Activated CD4-positive, alpha-beta T cell treated with anti-CD3 and anti-CD28 coated beads, Interleukin-2, amount 10 ng/mL, durations not matched to agents 7 days and 5 days (primary cell): Measurements from ENCODE around the gene COMMD1. TPM values are rescaled to one million over a fixed set of nuclear protein-coding genes. Genes with fewer than 3 reads are reported as not detected.
A peak's percentile ranks its signal among the peaks of the same experiment; 100 is the strongest.
"Not testable (repeated sequence)": the region's sequence is repeated elsewhere in the genome, so short reads cannot be mapped to it uniquely, and the experiment has no call there.

ENCODE experiments used
- CTCF ChIA-PET: fragments of 350-600 bp; sonication (Branson Sonifier 250); formaldehyde crosslinking; loops from one replicate; lab custom pipeline; 2021; ENCODE audit warnings: antibody characterized with exemption; lab: Charles Lee
- POLR2A ChIA-PET: fragments of 350-600 bp; sonication (Branson Sonifier 250); formaldehyde crosslinking; loops from one replicate; lab custom pipeline; 2021; ENCODE audit warnings: antibody characterized with exemption; lab: Charles Lee
- DNase-seq: peaks from one replicate; pipeline ENCODE4 v3.0.0-alpha.2; 2020
- H3K27ac Mint-ChIP-seq: one replicate; pipeline ENCODE4 v1.8.0; 2021; ENCODE audit warnings: mild to moderate bottlenecking, moderate library complexity, mixed read lengths
- H3K27me3 Mint-ChIP-seq: one replicate; pipeline ENCODE4 v1.8.0; 2021; ENCODE audit warnings: mixed read lengths
- H3K36me3 Mint-ChIP-seq: one replicate; pipeline ENCODE4 v1.8.0; 2021; ENCODE audit warnings: low read depth, mixed read lengths
- H3K4me1 Mint-ChIP-seq: one replicate; pipeline ENCODE4 v1.8.0; 2021; ENCODE audit warnings: mixed read lengths
- H3K4me3 Mint-ChIP-seq: one replicate; pipeline ENCODE4 v1.8.0; 2021; ENCODE audit warnings: mild to moderate bottlenecking, moderate library complexity, mixed read lengths
- H3K9me3 Mint-ChIP-seq: one replicate; pipeline ENCODE4 v1.8.0; 2021; ENCODE audit warnings: mixed read lengths
- total RNA-seq, 2 experiments: library from RNA; stranded (reverse); gene quantifications; one replicate each; pipeline ENCODE4 v1.2.3, GENCODE V29; 2021

The COMMD1 gene
- total RNA-seq, 2 experiments from 2014 or later: 29.1 to 30.6 TPM

DNA sequence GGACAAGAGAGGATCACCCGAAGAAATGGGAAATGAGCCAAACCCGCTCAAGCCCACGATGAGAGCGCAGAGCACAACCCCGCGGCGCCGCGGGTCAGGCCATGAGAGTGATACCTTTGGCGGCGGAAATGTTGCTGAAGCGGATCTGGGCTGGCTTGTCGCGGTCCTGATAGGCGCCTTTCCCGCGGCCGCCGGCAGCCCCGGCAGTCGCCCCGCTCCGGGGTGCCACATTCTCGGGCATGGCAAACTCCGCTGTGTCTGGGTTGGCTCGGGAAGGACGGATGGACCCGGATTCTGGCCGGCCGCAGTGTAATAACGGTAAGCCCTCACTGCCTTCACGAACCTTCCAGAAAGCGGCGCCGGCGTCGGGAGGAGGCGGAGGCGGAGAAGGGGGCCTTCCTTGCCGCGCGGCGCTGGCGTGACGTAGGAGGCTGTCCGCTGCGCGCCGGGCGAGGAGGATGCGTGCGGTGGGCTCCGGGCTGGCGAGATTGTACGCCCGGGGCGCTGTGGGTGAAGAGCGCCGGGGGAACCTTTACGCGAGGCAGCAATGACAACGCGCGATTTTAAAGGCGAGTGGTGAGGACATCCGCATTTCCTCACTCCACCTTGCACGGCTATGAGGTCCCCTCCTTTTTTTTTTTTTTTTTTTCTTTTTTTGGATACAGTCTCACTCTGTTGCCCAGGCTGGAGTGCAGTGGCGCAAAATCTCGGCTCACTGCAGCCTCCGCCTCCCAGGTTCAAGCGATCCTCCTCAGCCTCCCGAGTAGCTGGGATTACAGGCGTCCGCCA is 17.0 kb upstream of the COMMD1 start, which contains the start of gene CCT4:
Gene CCT4, minus strand, starts transcription at position 390 of the 789 bp plus-strand sequence. Its CDS starts 149 bp downstream, at position 241.
- CTCF ChIA-PET: no interaction called here
- Mint-ChIP-seq H3K4me3 (peak within 1 kb of the TSS; percentile 97), H3K9me3 (no peaks in the 10 kb centered on the region), H3K27me3 (no peaks in the 10 kb centered on the region), H3K27ac (peak within 1 kb of the TSS; percentile 99), H3K36me3 (peaks cover 24% of the 10 kb centered on the region), H3K4me1 (peaks cover 25% of the 10 kb centered on the region)
- POLR2A ChIA-PET: no interaction called here
- DNase-seq: peak; percentile 88

DNA sequence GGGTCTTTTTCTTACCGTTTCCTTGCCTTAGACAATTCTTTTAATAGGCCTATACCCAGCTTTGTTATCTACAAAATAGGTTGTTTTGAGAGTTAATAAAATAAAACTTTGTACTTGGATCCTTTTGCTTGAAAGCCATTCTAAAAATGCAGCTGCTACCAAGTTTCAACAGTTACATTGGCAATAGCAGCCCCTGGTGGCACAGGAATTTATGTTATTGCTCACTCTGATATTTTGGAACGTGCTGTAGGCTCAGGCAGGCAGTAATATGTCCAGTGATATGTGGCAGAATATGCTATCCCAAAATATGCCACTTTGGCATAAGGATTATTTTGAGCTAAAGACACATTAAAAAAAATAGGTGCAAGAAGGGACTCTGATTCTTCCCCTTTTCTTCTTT is 6.7 kb upstream of the COMMD1 start:
- Mint-ChIP-seq H3K9me3 (no peaks in the 10 kb centered on the region), H3K4me1 (no peaks in the 10 kb centered on the region), H3K27me3 (no peaks in the 10 kb centered on the region), H3K4me3 (no peak overlapping the region), H3K27ac (no peak overlapping the region), H3K36me3 (no peaks in the 10 kb centered on the region)
- POLR2A ChIA-PET: no interaction called here
- DNase-seq: peak; percentile 30
- CTCF ChIA-PET: no interaction called here

DNA sequence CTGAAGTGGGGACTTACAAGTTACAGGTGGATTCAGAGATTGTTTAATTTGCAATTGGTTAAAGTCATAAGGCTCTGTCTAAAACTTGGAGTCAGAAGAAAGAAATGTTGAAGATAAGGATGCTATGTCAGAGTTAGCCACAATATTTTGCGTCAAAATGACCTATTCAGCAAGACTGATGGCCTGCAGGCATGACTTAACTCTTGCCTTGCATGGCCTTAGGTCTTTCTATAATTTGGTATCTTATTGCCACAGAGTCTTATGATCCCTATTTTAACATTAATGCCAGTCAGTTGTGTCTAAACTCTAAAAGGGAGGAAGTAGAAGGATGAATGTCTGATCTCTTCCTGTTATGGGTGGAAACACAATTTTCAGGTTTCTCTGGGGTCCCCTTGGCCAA is 5.2 kb upstream of the COMMD1 start:
- H3K9me3 Mint-ChIP-seq: no peaks in the 10 kb centered on the region

DNA sequence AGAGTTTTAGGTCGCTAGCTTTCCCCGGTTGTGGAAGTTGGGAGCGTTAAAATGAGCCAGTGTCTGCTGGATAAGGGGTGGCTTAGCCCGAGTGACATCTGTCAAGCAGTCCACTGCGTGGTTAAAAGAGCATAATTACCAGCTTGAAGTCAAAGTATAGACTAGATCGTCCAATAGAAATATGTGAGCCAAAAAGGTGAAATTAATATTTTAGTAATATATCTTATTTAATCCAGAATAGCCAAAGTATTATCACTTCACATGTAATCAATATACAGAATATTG is 654 bp downstream of the COMMD1 start:
- H3K27me3 Mint-ChIP-seq: no peaks in the 10 kb centered on the region
- H3K4me1 Mint-ChIP-seq: peaks cover 23% of the 10 kb centered on the region
- CTCF ChIA-PET: interaction anchor here (0.5 kb wide), 1 partner anchor 551 kb away, joined by 3 read pairs; no protein-coding TSS in a partner anchor
- no peaks in the 10 kb centered on the region for H3K36me3 Mint-ChIP-seq
- no peaks in the 10 kb centered on the region for H3K9me3 Mint-ChIP-seq
- H3K4me3 Mint-ChIP-seq: peak overlapping the region; percentile 96
- POLR2A ChIA-PET: no interaction called here
- no peak for DNase-seq
- H3K27ac Mint-ChIP-seq: peak overlapping the region; percentile 89

More for the DNA sequence above, 5.2 kb upstream of the COMMD1 start:
- Mint-ChIP-seq H3K36me3 (no peaks in the 10 kb centered on the region), H3K27ac (no peak overlapping the region), H3K27me3 (no peaks in the 10 kb centered on the region), H3K4me1 (peaks cover 8% of the 10 kb centered on the region), H3K4me3 (no peak overlapping the region)
- DNase-seq: no peak
- ChIA-PET CTCF (no interaction called here), POLR2A (no interaction called here)

DNA sequence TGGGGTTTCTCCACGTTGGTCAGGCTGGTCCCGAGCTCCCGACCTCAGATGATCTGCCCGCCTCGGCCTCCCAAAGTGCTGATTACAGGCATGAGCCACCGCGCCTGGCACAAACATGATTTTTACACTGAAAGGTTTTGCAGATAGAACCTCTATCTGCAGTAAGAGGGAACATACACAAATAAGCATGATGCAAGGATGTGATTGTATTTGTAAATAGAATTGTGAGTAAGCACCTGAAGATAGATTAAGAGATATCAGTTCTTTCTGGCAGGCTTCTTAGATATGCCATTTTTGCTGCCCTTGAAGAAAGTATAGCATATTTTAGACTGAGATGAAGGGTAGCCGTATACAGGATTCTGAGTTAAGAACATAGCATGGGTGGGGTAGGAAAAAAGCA is 3.6 kb downstream of the COMMD1 start:
- H3K4me3 Mint-ChIP-seq: no peak overlapping the region
- POLR2A ChIA-PET: no interaction called here
- no peaks in the 10 kb centered on the region for H3K36me3 Mint-ChIP-seq
- no peak for DNase-seq
- no peaks in the 10 kb centered on the region for H3K9me3 Mint-ChIP-seq
- no peak overlapping the region for H3K27ac Mint-ChIP-seq
- H3K4me1 Mint-ChIP-seq: peaks cover 25% of the 10 kb centered on the region
- CTCF ChIA-PET: no interaction called here
- no peaks in the 10 kb centered on the region for H3K27me3 Mint-ChIP-seq

DNA sequence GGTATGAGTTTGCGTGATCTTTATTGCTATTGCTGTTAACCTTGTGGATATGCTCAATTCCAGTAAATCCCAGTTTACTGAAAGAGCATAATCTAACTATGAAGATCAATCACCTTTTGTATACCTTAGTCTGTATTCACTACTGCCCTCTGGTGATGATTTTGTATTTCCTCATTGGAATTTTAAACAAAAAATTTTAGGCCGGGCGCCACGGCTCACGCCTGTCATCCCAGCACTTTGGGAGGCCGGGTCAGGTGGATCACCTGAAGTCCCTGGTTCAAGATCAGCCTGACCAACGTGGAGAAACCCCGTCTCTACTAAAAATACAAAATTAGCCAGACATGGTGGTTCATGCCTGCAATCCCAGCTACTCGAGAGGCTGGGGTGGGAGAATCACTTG is 5.1 kb downstream of the COMMD1 start:
- POLR2A ChIA-PET: no interaction called here

DNA sequence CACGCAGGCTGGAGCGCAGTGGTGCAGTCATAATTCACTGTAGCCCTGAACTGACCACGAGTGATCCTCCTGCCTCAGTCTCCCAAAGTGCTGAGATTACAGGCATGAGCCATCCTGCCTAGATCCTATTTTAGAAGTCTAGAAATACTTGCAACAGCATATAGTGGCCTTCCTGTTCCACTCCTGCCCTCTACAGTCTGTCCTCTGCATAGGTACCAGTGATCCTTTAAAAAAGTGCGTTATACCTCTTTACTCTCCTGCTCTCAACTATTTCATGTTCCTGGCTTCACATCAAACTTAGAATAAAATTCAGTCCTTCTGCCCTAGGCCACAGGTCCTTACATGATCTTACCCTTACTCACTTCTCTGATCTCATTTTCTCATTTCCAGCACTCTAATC is 6.0 kb downstream of the COMMD1 start:
- Mint-ChIP-seq H3K27ac (no peak overlapping the region), H3K36me3 (no peaks in the 10 kb centered on the region), H3K4me3 (no peak overlapping the region), H3K27me3 (no peaks in the 10 kb centered on the region), H3K9me3 (no peaks in the 10 kb centered on the region), H3K4me1 (peaks cover 13% of the 10 kb centered on the region)
- POLR2A ChIA-PET: no interaction called here
- CTCF ChIA-PET: no interaction called here
- no peak for DNase-seq

More for the DNA sequence above, 5.1 kb downstream of the COMMD1 start:
- H3K36me3 Mint-ChIP-seq: no peaks in the 10 kb centered on the region
- no peak overlapping the region for H3K27ac Mint-ChIP-seq
- no peaks in the 10 kb centered on the region for H3K27me3 Mint-ChIP-seq
- DNase-seq: no peak
- H3K4me1 Mint-ChIP-seq: peaks cover 16% of the 10 kb centered on the region
- CTCF ChIA-PET: interaction anchor here (0.5 to 0.7 kb wide), 2 partner anchors 903 to 1585 kb away, joined by 3 read pairs; no protein-coding TSS in a partner anchor
- H3K4me3 Mint-ChIP-seq: no peak overlapping the region
- H3K9me3 Mint-ChIP-seq: no peaks in the 10 kb centered on the region

DNA sequence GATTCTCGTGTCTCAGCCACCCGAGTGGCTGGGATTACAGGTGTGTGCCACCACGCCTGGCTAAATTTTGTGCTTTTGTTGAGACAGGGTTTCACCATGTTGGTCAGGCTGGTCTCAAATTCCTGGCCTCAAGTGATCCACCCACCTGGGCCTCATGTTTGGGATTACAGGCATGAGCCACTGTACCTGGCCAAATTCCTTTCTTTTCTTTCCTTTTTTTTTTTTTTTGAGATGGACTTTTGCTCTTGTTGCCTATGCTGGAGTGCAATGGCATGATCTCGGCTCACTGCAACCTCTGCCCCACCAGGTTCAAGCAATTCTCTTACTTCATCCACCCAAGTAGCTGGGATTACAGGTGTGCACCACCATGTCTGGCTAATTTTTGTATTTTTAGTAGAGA is 9.3 kb downstream of the COMMD1 start:
- POLR2A ChIA-PET, CTCF ChIA-PET: not testable (repeated sequence)

DNA sequence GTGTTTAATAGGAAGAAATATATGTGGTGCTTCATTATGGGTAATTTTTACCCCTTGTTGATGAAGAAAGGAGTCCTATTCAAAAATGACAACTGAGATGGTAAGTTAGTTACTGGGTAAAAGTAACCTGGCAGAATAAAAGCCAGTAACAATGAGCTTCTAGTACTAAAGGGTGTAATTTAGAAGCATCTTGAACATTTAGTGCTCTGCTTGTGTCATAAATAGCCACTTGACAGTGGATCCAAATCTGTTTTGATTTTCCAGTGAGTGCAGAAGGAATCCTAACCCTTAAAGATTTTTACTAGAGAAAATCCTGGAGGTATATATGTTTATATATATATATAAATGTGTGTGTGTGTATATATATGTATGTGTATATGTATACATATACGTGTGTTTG is 15.1 kb downstream of the COMMD1 start:
- no peak for DNase-seq
- Mint-ChIP-seq H3K27ac (no peak overlapping the region), H3K4me3 (no peak overlapping the region), H3K4me1 (no peaks in the 10 kb centered on the region), H3K27me3 (no peaks in the 10 kb centered on the region), H3K36me3 (no peaks in the 10 kb centered on the region), H3K9me3 (no peaks in the 10 kb centered on the region)
- POLR2A ChIA-PET: no interaction called here
- CTCF ChIA-PET: no interaction called here

More for the DNA sequence above, 9.3 kb downstream of the COMMD1 start:
- H3K27ac Mint-ChIP-seq, H3K36me3 Mint-ChIP-seq, H3K27me3 Mint-ChIP-seq, DNase-seq, H3K4me1 Mint-ChIP-seq, H3K4me3 Mint-ChIP-seq, H3K9me3 Mint-ChIP-seq: not testable (repeated sequence)

DNA sequence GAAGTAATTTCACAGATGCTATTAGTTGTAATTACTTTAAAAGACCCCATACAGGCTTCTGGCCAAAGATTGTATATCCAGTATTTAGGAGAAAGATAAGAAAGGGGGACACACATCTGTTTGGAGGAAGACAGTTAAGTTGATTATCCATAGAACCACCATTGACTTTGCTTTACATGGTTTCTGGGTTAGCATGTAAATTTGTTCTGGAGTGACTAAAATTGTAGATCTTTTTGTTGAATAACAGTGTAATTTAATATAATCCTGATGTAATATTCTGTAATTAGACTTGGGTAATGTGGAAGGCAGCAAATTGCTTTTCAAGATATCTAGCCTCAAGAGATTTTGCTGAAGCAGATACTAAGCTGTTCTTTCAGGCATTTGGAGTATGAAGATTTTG is 17.2 kb downstream of the COMMD1 start:
- CTCF ChIA-PET: interaction anchor here (1.0 kb wide), 1 partner anchor 10 kb away, joined by 3 read pairs; no protein-coding TSS in a partner anchor
- DNase-seq: no peak
- no peaks in the 10 kb centered on the region for H3K36me3 Mint-ChIP-seq
- no peak overlapping the region for H3K27ac Mint-ChIP-seq
- no peaks in the 10 kb centered on the region for H3K4me1 Mint-ChIP-seq
- no peaks in the 10 kb centered on the region for H3K9me3 Mint-ChIP-seq
- H3K27me3 Mint-ChIP-seq: no peaks in the 10 kb centered on the region
- POLR2A ChIA-PET: no interaction called here
- no peak overlapping the region for H3K4me3 Mint-ChIP-seq

DNA sequence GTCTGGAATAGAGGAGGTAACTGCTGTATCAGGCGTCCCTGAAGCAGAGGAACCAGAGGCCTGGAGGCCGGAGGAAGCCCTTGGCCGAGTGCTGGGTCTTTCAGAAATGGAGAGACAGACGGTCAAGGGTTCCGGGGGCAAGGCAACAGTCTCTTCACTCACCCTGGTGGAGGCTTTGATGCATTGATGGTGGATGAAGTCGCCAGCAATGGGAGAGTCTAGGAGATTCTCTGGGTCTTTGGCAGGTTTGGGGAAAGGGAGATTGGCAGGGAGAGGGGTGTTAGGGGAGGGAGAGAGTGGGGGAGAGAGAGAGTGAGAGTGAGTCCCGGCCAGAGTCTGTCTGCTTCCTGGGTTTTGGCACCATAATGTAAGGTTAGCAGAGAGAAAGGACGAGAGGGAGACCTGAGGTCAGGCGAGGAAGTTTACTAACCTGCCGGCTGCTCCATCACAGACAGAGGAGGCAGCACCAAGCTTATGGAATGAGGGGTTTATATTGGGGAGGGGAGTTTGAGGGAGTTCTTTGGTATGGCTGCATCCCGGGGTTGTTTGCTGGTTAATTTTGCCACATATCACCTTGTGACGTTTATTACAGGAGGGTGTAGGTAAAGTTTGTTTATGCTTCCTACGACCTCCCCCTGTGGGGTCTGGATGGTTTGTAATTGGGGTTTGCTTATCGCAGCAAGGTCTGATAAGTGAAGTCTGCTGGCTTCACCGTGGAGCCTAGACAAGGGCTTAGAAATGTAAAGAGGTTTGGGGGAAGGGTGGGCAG is 19.6 kb downstream of the COMMD1 start:
- no peak for DNase-seq
- CTCF ChIA-PET: no interaction called here
- no peaks in the 10 kb centered on the region for H3K36me3 Mint-ChIP-seq
- H3K4me3 Mint-ChIP-seq: no peak overlapping the region
- no peaks in the 10 kb centered on the region for H3K9me3 Mint-ChIP-seq
- no peaks in the 10 kb centered on the region for H3K27me3 Mint-ChIP-seq
- POLR2A ChIA-PET: no interaction called here
- H3K4me1 Mint-ChIP-seq: no peaks in the 10 kb centered on the region
- no peak overlapping the region for H3K27ac Mint-ChIP-seq

DNA sequence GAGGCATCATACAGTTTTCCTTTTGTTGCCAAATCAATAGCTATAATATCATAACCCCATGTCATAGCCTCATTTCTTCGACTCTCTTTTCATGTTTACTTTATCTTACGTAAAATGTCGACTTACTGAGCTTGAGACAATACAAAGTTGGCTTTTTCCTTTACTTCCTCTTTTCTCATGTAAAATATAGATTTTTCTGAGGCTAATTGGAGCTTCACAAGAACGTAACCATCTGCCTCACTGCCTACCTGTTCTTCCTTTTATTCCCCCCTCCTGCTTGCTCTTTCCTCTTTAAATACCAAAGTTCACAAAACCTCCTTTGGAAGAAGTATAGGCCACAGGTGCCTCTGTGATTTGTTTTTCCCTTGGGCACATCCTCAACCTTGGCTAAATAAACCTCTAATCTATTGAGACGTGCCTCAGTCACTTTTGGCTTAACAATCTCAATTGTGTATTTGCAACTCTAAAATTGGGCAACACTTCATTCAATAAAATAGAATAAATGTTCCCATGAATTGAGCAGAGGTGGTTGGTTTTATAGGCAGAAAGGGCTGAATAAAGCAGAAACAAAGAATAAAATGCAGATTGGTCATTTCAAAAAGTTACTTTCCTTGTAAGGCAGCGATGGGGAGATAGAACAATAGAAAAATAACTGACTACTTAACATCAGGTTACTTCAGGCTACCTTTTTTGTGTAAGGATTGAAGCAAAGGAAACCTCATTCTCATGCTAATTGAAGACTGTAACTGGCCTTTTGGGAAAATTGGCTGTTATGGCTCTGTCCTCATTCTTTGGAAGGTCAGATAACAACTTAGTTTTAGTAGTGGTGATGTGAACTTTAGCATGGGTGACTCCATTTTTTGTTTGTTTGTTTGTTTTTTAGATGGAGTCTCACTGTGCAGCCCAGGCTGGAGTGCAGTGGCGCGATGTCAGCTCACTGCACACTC is 21.3 kb downstream of the COMMD1 start:
- DNase-seq: no peak
- Mint-ChIP-seq H3K4me3 (no peak overlapping the region), H3K27me3 (no peaks in the 10 kb centered on the region), H3K9me3 (no peaks in the 10 kb centered on the region), H3K27ac (no peak overlapping the region), H3K4me1 (no peaks in the 10 kb centered on the region), H3K36me3 (no peaks in the 10 kb centered on the region)
- CTCF ChIA-PET: interaction anchor here (0.5 kb wide), 1 partner anchor 401 kb away, joined by 4 read pairs; no protein-coding TSS in a partner anchor
- POLR2A ChIA-PET: no interaction called here
